ENCODE measurements around the gene FZD10. TPM values are rescaled to one million over a fixed set of nuclear protein-coding genes. Genes with fewer than 3 reads are reported as not detected.

Gene FZD10
- total RNA-seq, 3 donors from 2014 or later = 0.14 to 0.48 (median 0.35) TPM

- DNase-seq (no peak), ATAC-seq (no peak)
- Histone ChIP-seq H3K36me3 (ENCODE audit: low read depth) (no peaks in the 10 kb centered on the region), H3K4me3 (no peak overlapping the region), H3K9me3 (no peaks in the 10 kb centered on the region), H3K4me1 (ENCODE audit: low read depth) (no peaks in the 10 kb centered on the region)
- no peak for TF ChIP-seq CTCF (IDR thresholded peaks at IDR 0.05)
- intact Hi-C loops (cut with DNase I, micrococcal nuclease) = no loop called here
Measured at GRCh38 chr12:130143136-130143535, 19.1 kb upstream of the FZD10 start.

- ATAC-seq (no peak), DNase-seq (no peak)
- H3K9me3 ChIP-seq = no peaks in the 10 kb centered on the region
- H3K36me3 ChIP-seq (ENCODE audit: low read depth) = no peaks in the 10 kb centered on the region
- no peak for TF ChIP-seq CTCF (IDR thresholded peaks at IDR 0.05)
- no peaks in the 10 kb centered on the region for H3K4me1 ChIP-seq (ENCODE audit: low read depth)
- no peak overlapping the region for H3K4me3 ChIP-seq
- intact Hi-C loops (cut with DNase I, micrococcal nuclease) = no loop called here
Measured at GRCh38 chr12:130144256-130144655, 18.0 kb upstream of the FZD10 start.

GRCh38 chr12:130145731-130146130 lies 16.5 kb upstream of the FZD10 start:
- H3K4me1 ChIP-seq (ENCODE audit: low read depth) = no peaks in the 10 kb centered on the region
- no peak overlapping the region for H3K4me3 ChIP-seq
- no peak for TF ChIP-seq CTCF (IDR thresholded peaks at IDR 0.05)
- no peak for ATAC-seq
- DNase-seq = no peak
- H3K9me3 ChIP-seq = no peaks in the 10 kb centered on the region
- intact Hi-C loops (cut with DNase I, micrococcal nuclease) = no loop called here
- no peaks in the 10 kb centered on the region for H3K36me3 ChIP-seq (ENCODE audit: low read depth)

GRCh38 chr12:130146176-130146931 lies 15.9 kb upstream of the FZD10 start:
- intact Hi-C loops (cut with DNase I, micrococcal nuclease) = no loop called here
- no peak for ATAC-seq
- H3K4me3 ChIP-seq = no peak overlapping the region
- H3K9me3 ChIP-seq = no peaks in the 10 kb centered on the region
- H3K4me1 ChIP-seq (ENCODE audit: low read depth) = no peaks in the 10 kb centered on the region
- no peak for DNase-seq
- H3K36me3 ChIP-seq (ENCODE audit: low read depth) = no peaks in the 10 kb centered on the region
- TF ChIP-seq CTCF (IDR thresholded peaks at IDR 0.05) = no peak

- no peaks in the 10 kb centered on the region for H3K36me3 ChIP-seq (ENCODE audit: low read depth)
- H3K9me3 ChIP-seq = no peaks in the 10 kb centered on the region
- DNase-seq = no peak
- ATAC-seq = no peak
- intact Hi-C loops (cut with DNase I, micrococcal nuclease) = no loop called here
- no peak overlapping the region for H3K4me3 ChIP-seq
- TF ChIP-seq CTCF (IDR thresholded peaks at IDR 0.05) = no peak
- H3K4me1 ChIP-seq (ENCODE audit: low read depth) = no peaks in the 10 kb centered on the region
Measured at GRCh38 chr12:130147875-130148596, 14.2 kb upstream of the FZD10 start.
